ENCODE measurements around the gene TMEM164. TPM values are rescaled to one million over a fixed set of nuclear protein-coding genes. Genes with fewer than 3 reads are reported as not detected.
"Not testable (repeated sequence)": the region's sequence is repeated elsewhere in the genome, so short reads cannot be mapped to it uniquely, and the experiment has no call there.

Gene TMEM164
- total RNA-seq, result 10 to 100 TPM; 11.9 to 12.0 TPM

- CTCF ChIA-PET, result interaction anchor here (1.0 kb wide), 1 partner anchor 22 kb away, joined by 3 read pairs; no protein-coding TSS in a partner anchor
- H3K9me3 Mint-ChIP-seq, result no peaks in the 10 kb centered on the region
- peak within 1 kb of the TSS; percentile 81 for H3K27ac Mint-ChIP-seq
- peaks cover 4% of the 10 kb centered on the region for H3K36me3 Mint-ChIP-seq (ENCODE audit: low read depth)
- peaks cover 31% of the 10 kb centered on the region for H3K4me1 Mint-ChIP-seq (ENCODE audit: low read depth)
- peak; percentile 83 for DNase-seq
- H3K27me3 Mint-ChIP-seq (ENCODE audit: low read depth), result no peaks in the 10 kb centered on the region
- intact Hi-C loops (cut with micrococcal nuclease), result loop anchor here (1.0 to 5.0 kb wide), 6 partner anchors 85 to 466 kb away; partner anchors contain the start of genes ACSL4, AMMECR1 and NXT2
- peak within 1 kb of the TSS; percentile 83 for H3K4me3 Mint-ChIP-seq
Observed at GRCh38 chrX:110002300-110003166, at the start of gene TMEM164. Gene TMEM164 (plus strand): TSS chrX:110003114. CDS start chrX:110003775, 661 bp downstream.

- Mint-ChIP-seq H3K27me3 (ENCODE audit: low read depth) (no peaks in the 10 kb centered on the region), H3K36me3 (ENCODE audit: low read depth) (no peaks in the 10 kb centered on the region), H3K4me3 (no peak overlapping the region), H3K27ac (no peak overlapping the region), H3K4me1 (ENCODE audit: low read depth) (peaks cover 2% of the 10 kb centered on the region), H3K9me3 (no peaks in the 10 kb centered on the region)
- intact Hi-C loops (cut with micrococcal nuclease), result no loop called here
- CTCF ChIA-PET, result interaction anchor here (0.7 kb wide), 1 partner anchor 420 kb away, joined by 4 read pairs; no protein-coding TSS in a partner anchor
- DNase-seq, result no peak
Observed at GRCh38 chrX:109954333-109954732, 48.6 kb upstream of the TMEM164 start.

- H3K4me3 Mint-ChIP-seq, result no peak overlapping the region
- H3K27ac Mint-ChIP-seq, result no peak overlapping the region
- no peaks in the 10 kb centered on the region for H3K36me3 Mint-ChIP-seq (ENCODE audit: low read depth)
- H3K9me3 Mint-ChIP-seq, result no peaks in the 10 kb centered on the region
- intact Hi-C loops (cut with micrococcal nuclease), result no loop called here
- peaks cover 2% of the 10 kb centered on the region for H3K4me1 Mint-ChIP-seq (ENCODE audit: low read depth)
- CTCF ChIA-PET, result no interaction called here
- DNase-seq, result no peak
- H3K27me3 Mint-ChIP-seq (ENCODE audit: low read depth), result no peaks in the 10 kb centered on the region
Observed at GRCh38 chrX:109954955-109955354, 48.0 kb upstream of the TMEM164 start.

- Mint-ChIP-seq H3K27ac (no peak overlapping the region), H3K9me3 (no peaks in the 10 kb centered on the region), H3K27me3 (ENCODE audit: low read depth) (no peaks in the 10 kb centered on the region), H3K4me1 (ENCODE audit: low read depth) (peaks cover 2% of the 10 kb centered on the region), H3K36me3 (ENCODE audit: low read depth) (no peaks in the 10 kb centered on the region), H3K4me3 (no peak overlapping the region)
- intact Hi-C loops (cut with micrococcal nuclease), result no loop called here
- no peak for DNase-seq
- CTCF ChIA-PET, result no interaction called here
Observed at GRCh38 chrX:109958266-109958665, 44.6 kb upstream of the TMEM164 start.

- no peaks in the 10 kb centered on the region for H3K27me3 Mint-ChIP-seq (ENCODE audit: low read depth)
- CTCF ChIA-PET, result no interaction called here
Observed at GRCh38 chrX:109959356-109959871, 43.5 kb upstream of the TMEM164 start.

GRCh38 chrX:109964390-109964789, 38.5 kb upstream of the TMEM164 start:
- intact Hi-C loops (cut with micrococcal nuclease), result no loop called here
- no peaks in the 10 kb centered on the region for H3K27me3 Mint-ChIP-seq (ENCODE audit: low read depth)
- no peak for DNase-seq
- H3K4me3 Mint-ChIP-seq, result no peak overlapping the region
- CTCF ChIA-PET, result no interaction called here
- no peaks in the 10 kb centered on the region for H3K36me3 Mint-ChIP-seq (ENCODE audit: low read depth)
- H3K27ac Mint-ChIP-seq, result no peak overlapping the region
- H3K9me3 Mint-ChIP-seq, result no peaks in the 10 kb centered on the region
- H3K4me1 Mint-ChIP-seq (ENCODE audit: low read depth), result no peaks in the 10 kb centered on the region

More at GRCh38 chrX:109959356-109959871, 43.5 kb upstream of the TMEM164 start:
- DNase-seq, result no peak
- intact Hi-C loops (cut with micrococcal nuclease), result no loop called here
- H3K27ac Mint-ChIP-seq, result no peak overlapping the region
- no peaks in the 10 kb centered on the region for H3K4me1 Mint-ChIP-seq (ENCODE audit: low read depth)
- H3K4me3 Mint-ChIP-seq, result no peak overlapping the region
- no peaks in the 10 kb centered on the region for H3K36me3 Mint-ChIP-seq (ENCODE audit: low read depth)
- H3K9me3 Mint-ChIP-seq, result no peaks in the 10 kb centered on the region

- Mint-ChIP-seq H3K27ac (no peak overlapping the region), H3K36me3 (ENCODE audit: low read depth) (no peaks in the 10 kb centered on the region), H3K4me1 (ENCODE audit: low read depth) (no peaks in the 10 kb centered on the region), H3K9me3 (no peaks in the 10 kb centered on the region), H3K27me3 (ENCODE audit: low read depth) (no peaks in the 10 kb centered on the region), H3K4me3 (no peak overlapping the region)
- CTCF ChIA-PET, result no interaction called here
- no peak for DNase-seq
- intact Hi-C loops (cut with micrococcal nuclease), result no loop called here
Observed at GRCh38 chrX:109966246-109966645, 36.7 kb upstream of the TMEM164 start.

- no peak overlapping the region for H3K27ac Mint-ChIP-seq
- CTCF ChIA-PET, result no interaction called here
- no peak for DNase-seq
- no peaks in the 10 kb centered on the region for H3K4me1 Mint-ChIP-seq (ENCODE audit: low read depth)
- no peaks in the 10 kb centered on the region for H3K27me3 Mint-ChIP-seq (ENCODE audit: low read depth)
- no peaks in the 10 kb centered on the region for H3K9me3 Mint-ChIP-seq
- no peak overlapping the region for H3K4me3 Mint-ChIP-seq
- intact Hi-C loops (cut with micrococcal nuclease), result no loop called here
- no peaks in the 10 kb centered on the region for H3K36me3 Mint-ChIP-seq (ENCODE audit: low read depth)
Observed at GRCh38 chrX:109967156-109967555, 35.8 kb upstream of the TMEM164 start.

GRCh38 chrX:109970841-109971240, 32.1 kb upstream of the TMEM164 start:
- H3K4me3 Mint-ChIP-seq; H3K4me1 Mint-ChIP-seq (ENCODE audit: low read depth); DNase-seq; H3K27ac Mint-ChIP-seq; H3K27me3 Mint-ChIP-seq (ENCODE audit: low read depth); H3K9me3 Mint-ChIP-seq; intact Hi-C loops (cut with micrococcal nuclease); H3K36me3 Mint-ChIP-seq (ENCODE audit: low read depth); CTCF ChIA-PET: not testable (repeated sequence)

GRCh38 chrX:109974906-109975655, 27.8 kb upstream of the TMEM164 start:
- Mint-ChIP-seq H3K4me1 (ENCODE audit: low read depth) (peaks cover 3% of the 10 kb centered on the region), H3K4me3 (no peak overlapping the region), H3K36me3 (ENCODE audit: low read depth) (no peaks in the 10 kb centered on the region), H3K9me3 (no peaks in the 10 kb centered on the region), H3K27me3 (ENCODE audit: low read depth) (no peaks in the 10 kb centered on the region), H3K27ac (peak overlapping the region; percentile 53)
- DNase-seq, result peak; percentile 7
- intact Hi-C loops (cut with micrococcal nuclease), result no loop called here
- CTCF ChIA-PET, result interaction anchor here (0.7 kb wide), 1 partner anchor 40 kb away, joined by 4 read pairs; no protein-coding TSS in a partner anchor

GRCh38 chrX:109985210-109985609, 17.7 kb upstream of the TMEM164 start:
- H3K4me1 Mint-ChIP-seq (ENCODE audit: low read depth); H3K9me3 Mint-ChIP-seq; H3K36me3 Mint-ChIP-seq (ENCODE audit: low read depth); H3K27ac Mint-ChIP-seq; DNase-seq; H3K27me3 Mint-ChIP-seq (ENCODE audit: low read depth); H3K4me3 Mint-ChIP-seq; CTCF ChIA-PET; intact Hi-C loops (cut with micrococcal nuclease): not testable (repeated sequence)

GRCh38 chrX:109987884-109988283, 15.0 kb upstream of the TMEM164 start:
- H3K4me1 Mint-ChIP-seq (ENCODE audit: low read depth), result peaks cover 12% of the 10 kb centered on the region
- CTCF ChIA-PET, result no interaction called here
- H3K4me3 Mint-ChIP-seq, result no peak overlapping the region
- DNase-seq, result no peak
- intact Hi-C loops (cut with micrococcal nuclease), result no loop called here
- no peaks in the 10 kb centered on the region for H3K36me3 Mint-ChIP-seq (ENCODE audit: low read depth)
- H3K9me3 Mint-ChIP-seq, result no peaks in the 10 kb centered on the region
- H3K27me3 Mint-ChIP-seq (ENCODE audit: low read depth), result no peaks in the 10 kb centered on the region
- H3K27ac Mint-ChIP-seq, result no peak overlapping the region
